Brain pericyte (primary cell): ENCODE data around the gene NHS.
"Not testable (repeated sequence)": the region's sequence is repeated elsewhere in the genome, so short reads cannot be mapped to it uniquely, and the experiment has no call there.

Experiments
- DNase-seq: peaks from one replicate; pipeline ENCODE4 v3.0.0-alpha.2; 2012; ENCODE audit warnings: low read depth, low spot score

Gene NHS

DNA sequence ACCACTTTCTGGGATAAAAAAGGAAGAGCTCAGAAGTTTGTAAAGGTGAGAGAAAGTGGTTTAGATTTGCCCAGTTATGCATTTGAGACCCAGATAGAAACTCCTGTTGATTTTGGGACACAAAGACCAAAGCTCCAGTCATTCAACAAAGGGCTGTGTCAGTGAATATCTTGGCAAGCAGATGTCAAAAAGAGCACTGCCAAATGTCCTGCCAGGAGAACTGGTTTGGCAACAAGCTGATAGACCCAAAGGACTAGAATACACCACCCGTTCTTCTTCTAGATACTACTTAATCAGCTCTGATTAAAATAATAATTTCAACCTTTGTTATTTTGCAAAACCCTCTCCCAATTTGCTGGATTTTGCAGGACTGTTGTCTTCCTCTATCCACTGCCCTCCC, 121.4 kb downstream of the NHS start:
- no peak for DNase-seq

DNA sequence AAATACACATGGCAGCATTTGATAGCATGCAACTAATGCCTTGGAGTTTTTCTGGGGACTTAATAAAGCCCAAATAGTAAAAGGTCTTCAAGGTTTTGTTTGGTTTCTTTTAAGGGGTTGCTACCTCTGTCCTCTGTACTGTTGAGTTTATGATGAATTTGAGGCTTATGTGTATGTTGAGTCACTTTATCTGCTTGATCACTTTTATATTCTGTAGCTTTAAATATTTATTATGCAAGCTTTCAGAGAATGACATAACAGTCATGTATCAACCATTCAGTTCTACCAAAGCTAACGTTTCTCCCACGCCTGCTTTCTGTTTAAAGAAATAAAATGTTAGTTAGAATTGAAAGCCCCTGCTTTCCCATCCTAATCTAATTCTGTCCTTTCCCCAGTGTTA, 122.2 kb downstream of the NHS start:
- no peak for DNase-seq

DNA sequence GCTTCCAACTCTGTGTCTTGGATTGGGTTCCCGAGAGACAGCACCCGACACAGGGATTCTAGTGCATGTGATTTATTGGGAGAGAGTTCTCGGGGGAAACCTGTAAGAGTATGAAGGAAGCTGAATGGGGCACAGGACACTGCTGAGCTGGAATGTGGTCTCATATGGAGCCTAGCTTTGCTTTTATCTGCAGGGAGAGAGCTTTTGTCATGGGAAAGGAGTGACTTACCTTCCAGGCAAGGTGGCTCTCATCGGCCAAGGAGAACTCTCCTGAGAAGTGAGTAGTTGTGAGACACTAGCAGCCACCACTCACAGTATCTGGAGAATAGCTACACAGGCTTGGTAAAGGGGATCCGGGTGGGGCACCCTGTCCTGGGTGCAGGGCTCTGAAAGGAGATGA, 124.5 kb downstream of the NHS start:
- DNase-seq, result no peak

DNA sequence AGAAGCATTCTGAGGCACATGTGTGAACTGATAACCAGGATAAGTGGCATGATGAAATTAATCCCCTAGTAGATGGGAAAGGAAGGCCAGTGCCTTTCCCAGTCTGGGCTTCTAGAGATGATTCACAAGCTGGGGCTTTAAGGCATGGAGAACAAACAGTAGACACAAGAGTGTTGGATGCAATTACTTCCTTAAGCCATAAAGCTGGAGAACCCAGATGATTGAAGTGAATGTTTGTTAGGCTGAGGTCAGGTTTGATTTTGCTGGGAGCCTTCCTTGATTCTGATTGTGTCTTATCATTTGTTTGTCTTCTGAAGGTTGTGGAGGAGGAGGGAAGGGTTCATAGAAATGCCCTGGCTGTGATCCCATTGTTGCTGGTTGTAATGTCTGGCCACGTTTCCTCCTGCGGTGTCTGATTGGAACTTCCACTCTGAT, 125.2 kb downstream of the NHS start:
- DNase-seq, result no peak

DNA sequence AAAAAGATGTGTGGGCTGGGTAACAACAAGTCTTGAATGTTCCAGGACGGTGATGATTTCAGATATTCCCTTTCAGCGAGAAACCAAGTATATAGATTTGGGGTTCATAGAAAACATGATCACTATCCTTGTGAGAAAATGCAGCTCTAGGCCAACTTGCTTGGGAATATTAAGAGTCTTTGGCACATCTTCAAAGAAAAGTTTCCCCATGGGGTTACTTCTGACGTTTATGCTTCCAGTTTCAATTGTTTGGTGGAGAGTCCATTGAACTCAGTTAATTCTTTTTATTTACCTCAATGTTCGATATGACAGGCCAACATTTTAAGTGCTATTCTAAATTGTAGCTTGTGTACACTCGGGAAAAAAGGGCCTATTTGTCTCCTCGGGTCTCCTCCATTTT, 126.7 kb downstream of the NHS start:
- no peak for DNase-seq

DNA sequence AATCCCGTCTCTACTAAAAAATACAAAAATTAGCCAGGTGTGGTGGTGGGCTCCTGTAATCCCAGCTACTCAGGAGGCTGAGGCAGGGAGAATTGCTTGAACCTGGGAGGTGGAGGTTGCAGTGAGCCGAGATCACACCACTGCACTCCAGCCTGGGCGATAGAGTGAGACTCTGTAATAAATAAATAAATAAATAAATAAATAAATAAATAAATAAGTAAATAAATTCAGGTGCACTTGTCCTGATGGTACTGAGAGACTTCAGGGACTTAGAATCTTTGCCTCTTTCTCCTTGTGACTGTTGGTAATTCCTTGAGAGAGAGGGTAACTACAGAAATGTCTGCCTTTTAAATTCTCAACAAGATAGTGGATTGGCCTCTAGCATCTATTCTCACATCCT, 131.4 kb downstream of the NHS start:
- not testable (repeated sequence) for DNase-seq

DNA sequence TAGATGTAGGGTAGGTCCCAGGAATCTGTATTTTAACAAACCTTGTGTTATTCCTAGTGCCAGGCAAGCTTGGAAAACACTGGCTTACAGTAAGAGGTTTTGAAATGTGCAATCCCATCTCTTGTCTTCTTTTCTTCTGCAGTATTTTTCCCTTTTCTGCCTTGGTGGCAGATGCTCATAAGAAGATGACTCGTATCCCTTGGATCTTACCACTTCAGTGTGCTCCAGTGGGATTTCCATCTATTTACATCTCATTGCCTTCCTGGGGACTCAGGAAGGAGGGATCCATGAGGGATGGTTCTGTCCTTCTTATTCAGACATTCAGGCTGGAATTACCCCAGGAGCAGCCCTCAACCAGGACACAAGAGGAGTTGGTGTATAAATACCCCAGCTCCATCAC, 136.6 kb downstream of the NHS start:
- DNase-seq, result no peak

DNA sequence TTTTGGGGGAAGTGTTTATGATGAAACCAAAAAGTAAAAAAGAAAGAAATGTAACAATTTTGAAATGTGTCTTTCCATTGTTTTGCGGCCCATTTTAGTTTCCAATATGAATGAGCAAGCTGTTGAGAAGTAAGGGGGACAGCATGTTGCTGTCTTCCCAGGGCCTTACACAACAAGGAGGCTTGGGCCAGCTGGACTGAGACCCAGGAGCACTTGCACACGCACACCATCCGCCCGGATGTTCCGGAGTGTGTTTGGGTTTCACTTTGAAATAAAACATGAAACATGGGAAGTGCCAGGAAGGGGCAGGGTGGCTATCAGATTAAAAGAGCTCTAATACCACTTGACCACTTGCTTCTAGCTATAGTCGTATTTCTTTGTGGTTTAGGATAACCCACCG, 144.4 kb downstream of the NHS start:
- DNase-seq, result no peak

DNA sequence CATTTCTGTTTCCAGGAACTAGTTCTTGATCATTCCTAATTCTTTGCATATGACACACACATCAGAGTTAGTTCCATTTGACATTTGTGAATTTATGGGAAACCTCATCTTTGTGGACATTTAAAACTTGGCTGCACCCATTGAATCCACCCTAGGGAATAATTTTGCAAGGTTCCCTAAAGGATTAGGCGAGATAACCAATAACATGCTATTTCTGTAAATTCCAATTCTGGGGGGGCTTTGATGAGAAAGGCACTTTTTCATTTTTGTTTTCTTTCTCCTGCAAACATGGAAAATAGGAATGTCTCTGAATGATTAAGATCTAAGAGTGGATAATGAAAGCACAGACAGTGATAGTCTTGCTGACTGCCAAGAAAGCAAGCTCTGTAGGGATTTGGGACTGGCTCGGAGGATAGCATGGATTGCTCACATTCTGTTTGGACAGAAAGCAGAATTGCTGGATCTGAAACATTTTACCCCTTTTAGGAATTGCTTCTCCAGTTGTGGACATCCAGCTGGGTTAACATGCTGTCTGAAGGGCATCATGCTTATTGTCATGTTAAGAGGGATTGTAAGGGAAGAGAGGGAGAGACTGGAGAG, 145.1 kb downstream of the NHS start:
- no peak for DNase-seq

DNA sequence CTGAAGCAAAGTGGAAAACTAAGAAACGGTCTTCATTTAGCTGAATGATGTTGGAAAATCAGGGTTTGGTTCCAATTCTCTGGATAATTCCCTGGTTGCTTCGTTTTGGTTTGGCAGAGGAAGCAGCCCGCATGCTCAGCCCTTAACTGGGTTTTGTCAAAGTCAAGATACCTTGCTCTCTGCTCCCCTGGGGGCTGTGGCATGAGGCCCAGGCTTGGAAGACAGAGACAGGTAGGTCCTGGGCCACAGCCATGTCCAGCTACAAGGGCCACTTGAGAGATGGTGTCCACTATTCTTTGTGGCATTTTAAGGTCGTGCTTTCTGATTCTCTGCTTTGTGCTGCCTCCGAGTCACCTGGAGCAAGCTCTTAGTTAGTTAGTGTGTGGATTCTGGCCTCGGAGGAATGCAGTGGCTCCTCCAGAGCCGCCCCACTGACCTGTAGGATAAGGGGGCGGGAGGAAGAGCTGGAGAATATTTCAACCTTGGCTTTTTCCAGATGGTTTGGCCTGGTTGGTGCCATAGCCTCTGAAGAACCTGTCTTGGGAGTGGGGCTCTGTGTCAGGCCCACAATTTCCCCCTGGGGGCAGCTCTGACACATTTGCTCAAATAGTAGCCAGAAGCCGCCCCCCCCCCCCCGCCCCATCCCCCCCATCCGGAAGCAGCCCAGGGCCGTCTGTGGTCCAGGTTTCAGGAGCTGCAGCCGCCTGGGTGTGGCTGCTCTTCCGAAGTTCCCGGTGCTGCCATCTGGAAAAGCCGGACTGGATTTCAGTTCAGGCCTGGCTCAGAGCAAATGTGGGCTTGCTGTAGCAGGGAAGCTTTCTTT, 147.1 kb downstream of the NHS start:
- no peak for DNase-seq

DNA sequence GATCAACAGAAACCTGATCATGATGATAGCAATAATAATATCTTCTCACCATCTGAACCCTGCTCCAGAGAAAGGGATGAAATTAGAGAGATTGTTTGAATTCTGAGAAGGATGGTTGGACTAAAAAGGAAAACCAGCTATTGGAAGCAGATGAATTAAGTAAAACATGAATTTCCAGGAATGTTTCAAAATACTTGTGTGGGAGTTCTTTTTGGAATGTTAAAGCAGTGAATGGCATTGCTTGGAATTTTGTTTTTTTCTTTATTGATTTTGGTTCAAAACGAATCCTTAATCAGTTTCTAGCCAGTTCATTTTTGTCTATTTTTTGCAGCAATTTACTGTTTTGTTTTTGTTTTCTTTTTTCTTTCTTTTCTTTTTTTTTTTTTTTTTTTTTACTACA, 150.3 kb downstream of the NHS start:
- DNase-seq, result no peak

DNA sequence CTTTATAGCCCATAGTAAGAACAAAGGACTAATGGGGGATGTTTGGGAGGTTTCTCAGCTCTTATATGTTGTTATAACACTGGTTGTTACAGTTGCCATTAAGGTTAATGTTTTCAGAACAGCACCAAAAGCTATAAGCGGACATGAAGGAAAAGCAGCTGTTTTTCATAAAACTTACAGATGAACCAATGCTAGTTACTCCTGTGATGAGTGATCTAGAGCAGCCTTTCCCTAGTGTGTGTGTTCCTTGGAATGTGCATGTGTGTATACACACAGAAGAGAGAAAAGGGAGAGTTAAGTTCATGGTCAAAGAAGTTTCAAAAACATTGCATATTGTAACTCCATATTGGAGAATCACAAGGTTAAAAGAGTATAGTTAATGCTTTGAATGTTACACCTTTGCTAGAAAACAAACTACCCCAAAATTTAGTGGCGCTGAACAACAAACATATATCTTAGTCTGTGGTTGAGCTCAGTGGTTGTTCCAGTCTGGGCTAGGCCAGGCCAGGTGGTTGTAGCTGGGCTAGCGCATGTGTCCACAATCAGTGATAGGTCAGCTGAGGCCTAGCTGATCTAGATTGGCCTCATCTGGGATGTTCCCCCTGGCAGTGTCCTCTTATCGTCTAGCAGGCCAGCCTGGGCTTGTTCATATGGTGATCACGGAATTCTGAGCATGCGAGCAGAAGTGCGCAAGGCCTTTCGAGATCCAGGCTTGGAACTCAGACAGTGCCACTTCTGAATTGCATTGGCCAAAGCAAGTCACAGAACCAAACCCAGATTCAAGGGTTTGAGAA, 151.0 kb downstream of the NHS start:
- DNase-seq, result no peak

DNA sequence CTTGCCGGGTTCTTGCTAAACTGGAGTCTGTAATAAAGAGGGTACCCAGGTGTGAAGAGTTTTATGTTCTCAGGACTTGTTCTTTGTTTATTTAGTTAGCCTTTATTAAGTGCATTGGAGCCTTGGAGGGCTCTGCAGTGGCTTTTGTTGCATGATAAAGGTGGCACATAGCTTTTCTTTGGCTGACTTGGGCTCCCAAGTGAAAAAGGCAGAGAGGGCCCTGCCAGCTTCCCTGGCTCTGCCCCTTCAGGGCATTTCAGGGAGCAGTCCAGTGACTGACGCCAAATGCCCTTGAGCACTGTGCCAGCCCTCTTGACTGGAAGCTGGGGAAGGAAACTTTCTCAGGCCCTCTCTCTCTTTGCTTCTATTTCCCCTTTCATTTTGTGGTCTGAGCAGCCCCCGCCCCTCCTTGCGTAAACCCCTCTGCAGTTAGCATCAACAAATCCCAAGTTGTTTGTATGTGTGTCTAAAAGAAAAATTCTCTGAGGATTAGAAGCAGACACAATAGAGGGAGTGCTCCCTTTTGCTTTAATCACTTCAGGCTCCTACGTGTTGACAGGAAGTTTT, 152.2 kb downstream of the NHS start:
- DNase-seq, result no peak

DNA sequence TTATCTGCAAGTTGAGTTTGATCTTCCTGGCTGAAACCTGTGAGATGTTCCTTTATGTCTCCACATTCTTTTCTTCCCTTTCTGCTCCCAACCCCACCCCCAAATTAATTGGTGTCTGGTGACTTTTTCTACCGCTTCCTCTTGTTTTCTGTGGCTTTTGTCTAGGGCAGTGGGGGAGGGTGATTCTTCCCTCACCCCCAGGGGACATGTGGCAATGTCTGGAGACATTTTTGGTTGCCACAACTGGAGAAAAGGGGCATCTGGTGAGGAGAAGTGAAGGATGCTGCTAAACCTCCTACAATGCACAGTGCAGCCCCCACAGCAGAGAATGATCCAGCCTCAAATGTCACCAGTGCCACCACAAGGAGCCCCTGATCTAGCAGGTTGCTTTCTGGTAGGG, 152.9 kb downstream of the NHS start:
- DNase-seq, result no peak

DNA sequence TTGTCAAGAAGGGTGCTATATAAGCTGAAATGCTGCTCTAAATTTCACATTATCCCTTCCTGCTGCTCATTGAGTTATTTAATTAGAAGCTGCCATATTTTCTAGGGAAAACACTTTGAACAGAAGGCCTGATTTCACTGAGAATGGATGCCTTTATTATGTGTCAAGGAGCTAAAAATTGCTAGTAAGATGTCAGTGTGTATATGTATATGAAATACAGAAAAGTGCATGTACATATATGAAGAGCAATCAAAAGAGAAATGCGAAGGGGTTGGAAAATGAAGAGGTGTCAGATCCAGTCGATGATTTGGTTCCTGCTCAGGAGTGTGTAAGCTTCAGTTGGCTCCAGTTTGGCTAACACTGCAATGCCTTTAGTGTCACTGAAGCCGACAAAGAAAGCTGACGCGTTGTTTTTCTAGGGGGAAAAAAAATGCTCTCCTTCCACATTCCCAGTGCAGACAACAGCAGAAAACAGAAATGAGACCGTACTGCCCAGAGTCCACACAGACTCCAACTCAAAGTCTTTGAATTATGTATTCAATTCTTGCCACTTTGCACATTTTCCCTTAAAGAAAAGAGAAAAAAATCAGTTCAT, 154.2 kb downstream of the NHS start:
- no peak for DNase-seq

DNA sequence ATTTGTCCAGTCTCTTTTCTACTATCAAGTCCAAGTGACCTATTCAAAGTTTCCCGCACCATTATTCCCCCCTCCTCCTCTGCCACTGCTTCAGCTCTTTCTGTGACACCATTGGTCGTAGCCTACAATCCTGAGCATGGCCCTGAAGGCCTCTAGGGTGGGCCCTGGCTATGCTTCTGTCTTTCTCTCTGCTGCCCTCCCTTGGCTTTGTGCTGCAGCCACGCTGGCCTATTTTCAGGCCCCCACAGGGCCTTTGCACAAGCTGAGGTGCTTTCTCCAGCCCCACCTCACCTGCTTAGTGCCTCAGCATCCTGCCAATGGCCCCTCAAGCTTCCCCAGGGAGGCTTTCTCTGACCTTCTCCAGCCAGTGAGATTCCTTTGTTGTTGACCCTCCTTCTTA, 156.5 kb downstream of the NHS start:
- DNase-seq, result no peak

DNA sequence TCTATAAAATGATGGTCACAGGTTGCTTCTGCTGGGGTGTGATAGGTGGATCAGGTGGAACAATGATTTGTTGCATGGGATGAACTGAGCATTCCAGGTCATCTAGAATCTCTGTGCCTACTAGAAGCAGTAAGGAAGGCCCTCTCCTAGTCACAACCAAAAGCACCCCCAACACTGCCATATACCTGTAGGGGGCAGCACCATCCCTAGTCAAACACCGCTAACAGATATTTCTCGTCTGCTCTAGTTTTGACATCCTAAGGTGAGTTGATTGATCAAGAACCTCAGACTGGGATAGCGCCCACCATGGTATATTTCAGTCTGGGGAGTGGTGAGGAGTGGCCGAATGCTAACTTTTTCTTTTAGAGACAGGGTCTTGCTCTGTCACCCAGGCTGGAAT, 160.2 kb downstream of the NHS start:
- no peak for DNase-seq

DNA sequence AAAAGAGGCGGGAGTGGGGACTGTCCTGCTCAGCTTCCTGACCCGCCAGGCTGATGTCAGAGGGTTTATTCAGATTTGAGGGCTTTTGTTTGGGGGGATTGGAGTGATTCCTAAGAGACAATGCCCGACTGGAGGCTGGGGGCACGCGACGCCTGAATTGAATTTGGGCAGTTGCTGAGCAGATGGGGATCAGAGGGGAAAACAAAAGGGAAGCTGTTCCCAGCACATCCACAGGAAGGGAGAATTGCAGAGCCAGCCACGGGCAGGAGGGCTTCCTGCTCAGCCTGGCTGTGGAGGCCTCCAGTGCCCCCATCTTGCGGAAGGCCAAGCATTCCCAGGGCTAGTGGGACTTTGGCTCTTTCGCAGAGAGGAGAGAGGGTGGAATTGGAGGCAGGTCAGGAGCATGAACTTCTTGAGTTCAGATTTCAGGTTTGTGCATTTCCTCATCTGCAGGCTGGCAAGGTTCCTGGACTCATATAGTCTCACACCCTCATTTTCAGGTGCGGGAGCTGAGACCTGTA, 162.8 kb downstream of the NHS start:
- no peak for DNase-seq

DNA sequence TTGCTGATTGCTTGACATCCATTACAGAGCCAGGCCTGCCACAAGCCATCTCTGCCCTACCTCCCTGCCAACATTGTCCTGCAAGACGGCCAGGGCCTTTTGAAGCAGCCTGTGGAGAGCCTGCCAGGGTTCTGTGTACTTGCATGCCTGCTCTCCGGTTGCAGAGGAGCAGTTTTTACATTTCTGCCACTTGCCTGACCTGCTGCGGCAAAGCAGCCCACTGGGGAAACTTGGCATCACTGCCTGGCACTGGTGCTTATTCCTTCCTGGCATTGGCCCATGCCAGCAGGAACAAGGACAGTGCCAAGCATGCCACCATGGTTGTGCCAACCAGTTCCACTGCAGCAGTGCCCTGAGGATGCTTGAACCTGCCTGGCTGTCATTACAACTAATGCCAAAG, 167.1 kb downstream of the NHS start:
- DNase-seq, result no peak

DNA sequence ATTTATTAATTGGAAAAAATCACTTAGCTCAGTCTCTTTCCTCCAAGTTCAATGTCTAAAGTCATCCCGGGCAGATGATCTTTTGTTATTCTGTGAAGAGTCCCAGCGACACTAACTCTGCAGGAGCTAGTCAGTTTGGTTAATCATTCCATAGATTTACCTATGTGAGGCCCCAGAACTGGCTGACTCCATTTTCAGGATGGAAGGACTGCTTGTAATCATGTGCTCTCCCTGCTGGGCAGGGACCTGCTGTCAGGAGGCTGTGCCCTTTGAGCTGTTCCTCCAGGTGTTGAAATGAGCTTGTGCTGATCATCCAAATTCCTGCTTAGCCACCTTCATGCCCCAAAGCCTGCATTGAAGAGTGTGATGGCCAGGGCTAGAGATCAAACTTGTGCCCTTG, 169.8 kb downstream of the NHS start:
- no peak for DNase-seq

DNA sequence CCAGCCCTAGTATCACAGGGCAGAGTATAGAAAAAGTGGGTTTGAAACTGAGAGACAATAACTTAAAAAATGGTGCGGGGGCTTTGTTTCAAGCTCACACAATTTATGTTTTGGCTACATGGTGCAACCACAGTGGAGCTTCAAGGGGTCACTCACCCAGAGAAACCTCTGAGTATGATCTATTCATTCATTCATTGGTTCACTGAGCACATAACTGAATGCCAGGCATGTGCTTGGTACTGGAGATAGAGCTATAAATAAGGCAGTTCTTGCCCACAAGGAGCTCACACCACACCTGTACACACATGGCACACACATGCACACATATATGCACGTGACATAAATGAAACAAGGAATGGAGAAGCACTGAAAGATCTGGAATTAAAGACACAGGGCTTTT, 171.4 kb downstream of the NHS start:
- DNase-seq, result no peak

DNA sequence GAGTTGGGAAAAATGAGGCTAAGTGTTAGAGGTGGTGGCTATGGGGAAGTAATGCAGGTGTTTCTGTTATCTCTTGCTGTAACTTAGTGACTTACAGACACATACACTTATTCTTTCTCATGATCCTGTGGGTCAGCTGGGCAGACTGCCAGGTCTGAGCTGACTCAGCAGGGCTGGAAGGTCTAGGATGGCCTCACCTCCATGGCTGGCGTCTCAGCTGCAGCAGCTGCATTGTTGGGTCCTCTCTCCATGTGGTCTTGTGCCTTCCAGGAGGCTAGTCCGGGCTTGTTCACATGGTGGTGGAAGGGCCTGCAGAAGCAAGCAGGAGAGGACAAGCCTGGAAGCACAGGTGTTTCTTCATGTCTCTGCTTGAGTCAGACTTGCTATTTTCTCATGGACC, 172.7 kb downstream of the NHS start:
- peak; percentile 51 for DNase-seq
